Sigmoid colon (tissue), 7 donors: Measurements from ENCODE around the gene MCC. TPM values are rescaled to one million over a fixed set of nuclear protein-coding genes. Genes with fewer than 3 reads are reported as not detected.
"Not testable (repeated sequence)": the region's sequence is repeated elsewhere in the genome, so short reads cannot be mapped to it uniquely, and the experiment has no call there.

Source experiments
- DNase-seq: peaks from one replicate; pipeline ENCODE4 v3.0.0-alpha.2; 2019
- H3K27ac ChIP-seq, 4 donors: fragments of 200-600 bp; sonication (generic); one replicate each; pipeline ENCODE4 v1.5.1; 2016 to 2019; ENCODE audit warnings: mild to moderate bottlenecking in 1 of 4
- H3K27me3 ChIP-seq, 3 donors: fragments of 200-600 bp; sonication (generic); one replicate each; pipeline ENCODE4 v1.5.1; 2019; ENCODE audit warnings: mild to moderate bottlenecking in 1 of 3
- H3K36me3 ChIP-seq, 4 donors: fragments of 200-600 bp; sonication (generic); one replicate each; pipeline ENCODE4 v1.5.1; 2016 to 2019
- H3K4me1 ChIP-seq, 4 donors: fragments of 200-600 bp; sonication (generic); one replicate each; pipeline ENCODE4 v1.5.1; 2017 to 2019
- H3K4me3 ChIP-seq, 4 donors: fragments of 200-600 bp; sonication (generic); one replicate each; pipeline ENCODE4 v1.5.1; 2017 to 2019; ENCODE audit warnings: mild to moderate bottlenecking in 2 of 4, moderate library complexity in 1 of 4
- H3K9me3 ChIP-seq, 4 donors: fragments of 200-600 bp in 3 of 4; sonication (generic) in 3 of 4; one replicate each; pipeline versions ENCODE4 v1.5.1 to v1.6.1; 2013 to 2019
- CTCF ChIP-seq, 4 experiments: fragments of 450-650 bp in 3 of 4; fragments of 200-600 bp in 1 of 4; IDR thresholded peaks; one replicate each; pipeline ENCODE4 v1.5.1; 2016 to 2019; ENCODE audit warnings: antibody characterized with exemption in 4 of 4, mild to moderate bottlenecking in 3 of 4, moderate library complexity in 2 of 4
- EP300 ChIP-seq, 4 donors: sonication (generic); formaldehyde crosslinking; IDR thresholded peaks; one replicate each; pipeline ENCODE4 v1.6.1; 2017; ENCODE audit warnings: antibody characterized with exemption in 4 of 4
- POLR2A ChIP-seq, 2 donors: fragments of 450-650 bp; IDR thresholded peaks; one replicate each; pipeline ENCODE4 v1.6.1; 2016; ENCODE audit warnings: antibody characterized with exemption in 2 of 2, mild to moderate bottlenecking in 2 of 2, moderate library complexity in 2 of 2
- POLR2AphosphoS5 ChIP-seq, 4 donors: sonication (generic); formaldehyde crosslinking; IDR thresholded peaks; one replicate each; pipeline ENCODE4 v1.6.1; 2017; ENCODE audit warnings: antibody characterized with exemption in 4 of 4
- WGBS, 2 donors: extraction: QIAGEN DNeasy Blood & Tissue Kit; methylation state at CpG; one replicate each; pipeline ENCODE4 v1.1.7; 2013; 5-methylcytosine and 5-hydroxymethylcytosine counted together
- intact Hi-C: fragments of 100-400 bp; cut with DNase I; formaldehyde crosslinking; loops from one replicate; pipeline ENCODE4 v1.15.1; 2023
- polyA plus RNA-seq, 3 donors: library from polyadenylated mRNA; stranded (reverse); fragments of 200-250 nt; gene quantifications; one replicate each; pipeline ENCODE4 v1.2.3, GENCODE V29; 2013
- total RNA-seq, 4 donors: library from RNA; depleted of rRNA; stranded (reverse); fragments of >200 nt; gene quantifications; one replicate each; pipeline ENCODE4 v1.1.0, GENCODE V29; 2016
- donor health status: healthy with polysubstance abuse.
- donor health status: Bipolar disorder and iron deficiency.
- donor health status: healthy.

Gene MCC
- total and polyA plus RNA-seq, 7 donors: 0.69 to 14.0 (median 9.1) TPM

GRCh38 chr5:113404269-113404668, 84.0 kb downstream of the MCC start:
- TF ChIP-seq EP300 (IDR thresholded peaks at IDR 0.05): no peak
- no peak for TF ChIP-seq POLR2AphosphoS5 (IDR thresholded peaks at IDR 0.05)
- no peak for TF ChIP-seq CTCF (IDR thresholded peaks at IDR 0.05)
- no peak for TF ChIP-seq POLR2A (IDR thresholded peaks at IDR 0.05)
- no peak for DNase-seq
- WGBS, 2 donors: 53 to 68% methylated on average over 2 of the region's 2 CpGs
- Histone ChIP-seq H3K9me3 (no peaks in the 10 kb centered on the region), H3K27ac (no peak overlapping the region), H3K4me3 (no peak overlapping the region), H3K36me3 (no peaks in the 10 kb centered on the region), H3K27me3 (no peaks in the 10 kb centered on the region), H3K4me1 (no peaks in the 10 kb centered on the region)
- intact Hi-C loops: no loop called here

- H3K4me1 ChIP-seq, DNase-seq, H3K36me3 ChIP-seq, H3K9me3 ChIP-seq, H3K27ac ChIP-seq, H3K4me3 ChIP-seq, intact Hi-C loops, H3K27me3 ChIP-seq: not testable (repeated sequence)
- whole genome bisulfite sequencing, 2 donors: 77 to 86% methylated on average over 4 of the region's 4 CpGs
Measured at GRCh38 chr5:113397986-113398385, 90.3 kb downstream of the MCC start.

- H3K9me3 ChIP-seq: no peaks in the 10 kb centered on the region
- H3K36me3 ChIP-seq: no peaks in the 10 kb centered on the region
- TF ChIP-seq POLR2AphosphoS5 (IDR thresholded peaks at IDR 0.05) (no peak), EP300 (IDR thresholded peaks at IDR 0.05) (no peak), CTCF (IDR thresholded peaks at IDR 0.05) (no peak), POLR2A (IDR thresholded peaks at IDR 0.05) (no peak)
- intact Hi-C loops: no loop called here
- no peak overlapping the region for H3K27ac ChIP-seq
- no peaks in the 10 kb centered on the region for H3K27me3 ChIP-seq
- WGBS, 2 donors: 72 to 77% methylated on average over 3 of the region's 3 CpGs
- DNase-seq: no peak
- H3K4me1 ChIP-seq: no peaks in the 10 kb centered on the region
- H3K4me3 ChIP-seq: no peak overlapping the region
Measured at GRCh38 chr5:113397046-113397445, 91.2 kb downstream of the MCC start.

- no peak overlapping the region for H3K27ac ChIP-seq
- no peaks in the 10 kb centered on the region for H3K9me3 ChIP-seq
- DNase-seq: no peak
- WGBS, 2 donors: 69 to 86% methylated on average over 2 of the region's 2 CpGs
- intact Hi-C loops: no loop called here
- H3K4me3 ChIP-seq: no peak overlapping the region
- TF ChIP-seq POLR2A (IDR thresholded peaks at IDR 0.05) (no peak), POLR2AphosphoS5 (IDR thresholded peaks at IDR 0.05) (no peak), EP300 (IDR thresholded peaks at IDR 0.05) (no peak), CTCF (IDR thresholded peaks at IDR 0.05) (no peak)
- H3K4me1 ChIP-seq: no peaks in the 10 kb centered on the region
- no peaks in the 10 kb centered on the region for H3K27me3 ChIP-seq
- H3K36me3 ChIP-seq: no peaks in the 10 kb centered on the region
Measured at GRCh38 chr5:113394658-113395057, 93.6 kb downstream of the MCC start.

GRCh38 chr5:113390224-113390623, 98.0 kb downstream of the MCC start:
- intact Hi-C loops: no loop called here
- H3K4me1 ChIP-seq: no peaks in the 10 kb centered on the region
- 88 to 90% methylated on average over 1 of the region's 1 CpG for WGBS, 2 donors
- no peaks in the 10 kb centered on the region for H3K9me3 ChIP-seq
- no peaks in the 10 kb centered on the region for H3K36me3 ChIP-seq
- no peak for DNase-seq
- H3K27ac ChIP-seq: no peak overlapping the region
- H3K27me3 ChIP-seq: no peaks in the 10 kb centered on the region
- no peak for TF ChIP-seq POLR2A (IDR thresholded peaks at IDR 0.05)
- no peak overlapping the region for H3K4me3 ChIP-seq

GRCh38 chr5:113389116-113389515, 99.1 kb downstream of the MCC start:
- intact Hi-C loops: no loop called here
- Histone ChIP-seq H3K4me1 (no peaks in the 10 kb centered on the region), H3K27ac (no peak overlapping the region), H3K4me3 (no peak overlapping the region), H3K27me3 (no peaks in the 10 kb centered on the region), H3K9me3 (no peaks in the 10 kb centered on the region), H3K36me3 (no peaks in the 10 kb centered on the region)
- DNase-seq: no peak
- 95 to 97% methylated on average over 4 of the region's 4 CpGs for WGBS, 2 donors
- no peak for TF ChIP-seq POLR2AphosphoS5 (IDR thresholded peaks at IDR 0.05)
- TF ChIP-seq CTCF (IDR thresholded peaks at IDR 0.05): no peak
